Epithelial cell of esophagus (primary cell): ENCODE data around the gene KNG1.

ENCODE experiments used
- DNase-seq: peaks from one replicate; pipeline ENCODE4 v3.0.0; 2010; ENCODE audit warnings: low read depth
- H3K4me3 ChIP-seq: 2 replicates; pipeline ENCODE4 v1.5.1; 2011; ENCODE audit warnings: mild to moderate bottlenecking, low read length, control low read depth
- TF ChIP-seq, protein P1 (sequence below): IDR thresholded peaks from 2 replicates; pipeline ENCODE4 v1.5.1; 2011; ENCODE audit warnings: low read depth, mild to moderate bottlenecking, low read length, control low read depth, inconsistent platforms; ENCODE audit not compliant: insufficient read depth; ENCODE audit errors: missing control alignments

Gene KNG1

GRCh38 chr3:186743666-186744065, 26.5 kb downstream of the KNG1 start:
- DNase-seq = no peak
- no peak overlapping the region for H3K4me3 ChIP-seq
- TF ChIP-seq, protein P1, sequence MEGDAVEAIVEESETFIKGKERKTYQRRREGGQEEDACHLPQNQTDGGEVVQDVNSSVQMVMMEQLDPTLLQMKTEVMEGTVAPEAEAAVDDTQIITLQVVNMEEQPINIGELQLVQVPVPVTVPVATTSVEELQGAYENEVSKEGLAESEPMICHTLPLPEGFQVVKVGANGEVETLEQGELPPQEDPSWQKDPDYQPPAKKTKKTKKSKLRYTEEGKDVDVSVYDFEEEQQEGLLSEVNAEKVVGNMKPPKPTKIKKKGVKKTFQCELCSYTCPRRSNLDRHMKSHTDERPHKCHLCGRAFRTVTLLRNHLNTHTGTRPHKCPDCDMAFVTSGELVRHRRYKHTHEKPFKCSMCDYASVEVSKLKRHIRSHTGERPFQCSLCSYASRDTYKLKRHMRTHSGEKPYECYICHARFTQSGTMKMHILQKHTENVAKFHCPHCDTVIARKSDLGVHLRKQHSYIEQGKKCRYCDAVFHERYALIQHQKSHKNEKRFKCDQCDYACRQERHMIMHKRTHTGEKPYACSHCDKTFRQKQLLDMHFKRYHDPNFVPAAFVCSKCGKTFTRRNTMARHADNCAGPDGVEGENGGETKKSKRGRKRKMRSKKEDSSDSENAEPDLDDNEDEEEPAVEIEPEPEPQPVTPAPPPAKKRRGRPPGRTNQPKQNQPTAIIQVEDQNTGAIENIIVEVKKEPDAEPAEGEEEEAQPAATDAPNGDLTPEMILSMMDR = no peak

DNA sequence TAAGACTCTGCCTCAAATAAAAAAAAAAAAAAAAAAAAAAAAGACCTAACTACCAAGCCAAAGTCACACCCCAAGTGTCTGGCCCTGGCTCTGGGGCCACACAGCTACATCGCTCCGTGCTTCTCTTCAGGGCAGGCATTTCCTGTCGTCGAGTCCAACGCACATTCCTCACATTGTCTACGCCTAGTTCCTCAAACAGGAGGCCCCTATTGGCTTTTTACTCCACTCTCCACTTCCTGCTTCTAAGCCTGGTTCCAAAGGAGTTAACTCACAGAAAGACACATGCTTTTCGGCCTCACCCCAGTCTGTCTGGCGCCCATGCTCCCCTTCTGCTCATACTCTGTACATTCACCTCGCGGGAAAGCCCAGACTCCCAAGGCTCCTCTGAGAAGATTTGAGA, 28.8 kb downstream of the KNG1 start:
- TF ChIP-seq, protein P1 = no peak
- peak; percentile 82 for DNase-seq
- H3K4me3 ChIP-seq = no peak overlapping the region

DNA sequence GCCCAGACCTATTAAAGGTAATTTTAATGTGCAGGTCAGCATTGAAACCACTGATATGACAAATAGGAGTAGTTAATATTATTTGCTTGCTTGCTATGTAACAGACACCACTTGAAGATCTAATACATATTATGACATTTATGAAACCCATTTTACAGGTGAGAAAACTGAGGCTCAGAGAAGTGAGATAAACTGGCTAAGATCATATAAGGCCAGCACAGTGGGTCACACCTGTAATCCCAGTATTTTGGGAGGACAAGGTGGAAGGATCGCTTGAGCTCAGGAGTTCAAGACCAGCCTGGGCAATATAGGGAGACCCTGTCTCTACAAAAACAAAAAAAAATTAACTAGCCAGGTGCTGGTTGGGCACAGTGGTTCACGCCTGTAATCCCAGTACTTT, 33.2 kb downstream of the KNG1 start:
- TF ChIP-seq, protein P1 = no peak
- DNase-seq = no peak
- no peak overlapping the region for H3K4me3 ChIP-seq

- TF ChIP-seq, protein P1 = no peak
- no peak for DNase-seq
Measured at GRCh38 chr3:186751480-186751879, 34.3 kb downstream of the KNG1 start.

GRCh38 chr3:186754006-186754405, 36.8 kb downstream of the KNG1 start:
- no peak overlapping the region for H3K4me3 ChIP-seq
- DNase-seq = peak; percentile 93
- TF ChIP-seq, protein P1 = no peak

More at GRCh38 chr3:186751480-186751879, 34.3 kb downstream of the KNG1 start:
- no peak overlapping the region for H3K4me3 ChIP-seq

DNA sequence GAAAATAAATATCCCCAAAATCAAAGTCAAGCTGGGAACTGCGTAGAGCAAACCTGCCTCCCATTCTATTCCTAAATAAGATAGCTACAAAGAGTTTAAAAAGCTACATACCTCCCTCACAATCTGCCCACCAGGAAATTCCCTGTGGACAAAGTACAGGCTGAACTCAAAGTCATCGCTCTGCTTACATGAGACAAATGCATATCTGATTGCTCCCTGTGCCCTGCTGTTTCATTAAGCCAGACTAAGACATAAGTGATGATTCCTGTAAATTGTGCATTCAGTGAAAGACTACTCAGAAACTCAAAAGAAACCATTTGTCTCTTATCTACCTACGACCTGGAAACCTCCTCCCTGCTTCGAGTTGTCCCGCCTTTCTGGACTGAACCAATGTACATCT, 37.7 kb downstream of the KNG1 start:
- no peak overlapping the region for H3K4me3 ChIP-seq
- DNase-seq = no peak
- TF ChIP-seq, protein P1 = no peak

GRCh38 chr3:186757214-186757613, 40.1 kb downstream of the KNG1 start:
- TF ChIP-seq, protein P1 = no peak
- H3K4me3 ChIP-seq = no peak overlapping the region

More at GRCh38 chr3:186757214-186757613, 40.1 kb downstream of the KNG1 start:
- DNase-seq = no peak
